ENCODE data around the gene MYBPHL.

GRCh38 chr1:109282497-109282951 lies 24.3 kb downstream of the MYBPHL start:
- TF ChIP-seq EZH2 (IDR thresholded peaks at IDR 0.05; ENCODE audit: insufficient read depth, poor library complexity, severe bottlenecking) (no peak), EZH2phosphoT487 (IDR thresholded peaks at IDR 0.05; ENCODE audit: insufficient read depth, low read depth) (no peak)

Data from GM23248 (cell line).